PC-9 (cell line): ENCODE data around the gene C2orf68. TPM values are rescaled to one million over a fixed set of nuclear protein-coding genes. Genes with fewer than 3 reads are reported as not detected.

Experiments
- BruUV-seq: library from RNA; stranded (reverse); fragments of 400-500 nt; replicated peaks from 2 replicates; lab custom pipeline; 2021; lab: Mats Ljungman, UMichigan
- CTCF ChIA-PET: fragments of 300-600 bp; sonication (Branson Sonifier 250); formaldehyde crosslinking; loops from one replicate; lab custom pipeline; 2022; ENCODE audit warnings: antibody characterized with exemption; lab: Charles Lee
- POLR2A ChIA-PET: fragments of 300-600 bp; sonication (Branson Sonifier 250); formaldehyde crosslinking; loops from one replicate; lab custom pipeline; 2022; ENCODE audit warnings: antibody characterized with exemption; ENCODE audit not compliant: unreplicated experiment; lab: Charles Lee
- DNase-seq, 2 experiments: peaks; one replicate each; pipeline versions ENCODE4 v3.0.0 to v3.0.0-alpha.2; 2015 to 2022; ENCODE audit warnings: mixed read lengths in 1 of 2
- H2AFZ ChIP-seq: fragments of 200-600 bp; sonication (generic); 2 replicates; pipeline ENCODE4 v1.8.1; 2017; ENCODE audit warnings: antibody characterized with exemption
- H3F3A ChIP-seq: fragments of 200-600 bp; sonication (generic); 2 replicates; pipeline ENCODE4 v1.8.1; 2017; ENCODE audit warnings: antibody characterized with exemption, mild to moderate bottlenecking, low read depth; ENCODE audit not compliant: insufficient read depth
- H3K27ac ChIP-seq: fragments of 200-600 bp; sonication (generic); 2 replicates; pipeline ENCODE4 v1.6.1; 2016; ENCODE audit warnings: mixed run types
- H3K27me3 ChIP-seq: fragments of 200-600 bp; sonication (generic); 2 replicates; pipeline ENCODE4 v1.6.1; 2016; ENCODE audit warnings: low read depth, mixed run types; ENCODE audit not compliant: insufficient read depth
- H3K36me3 ChIP-seq: fragments of 200-600 bp; sonication (generic); 2 replicates; pipeline ENCODE4 v1.6.1; 2016; ENCODE audit warnings: low read depth, mixed run types
- H3K4me1 ChIP-seq: fragments of 200-600 bp; sonication (generic); replicated peaks from 2 replicates; pipeline ENCODE4 v1.6.1; 2016; ENCODE audit warnings: mixed run types; ENCODE audit not compliant: insufficient read depth
- H3K4me2 ChIP-seq: fragments of 200-600 bp; sonication (generic); 2 replicates; pipeline ENCODE4 v1.6.1; 2017; ENCODE audit warnings: mixed run types
- H3K4me3 ChIP-seq: fragments of 200-600 bp; sonication (generic); 2 replicates; pipeline ENCODE4 v1.6.1; 2016; ENCODE audit warnings: mixed run types
- H3K79me2 ChIP-seq: fragments of 200-600 bp; sonication (generic); 2 replicates; pipeline ENCODE4 v1.6.1; 2017; ENCODE audit warnings: low read depth, mixed run types
- H3K9me2 ChIP-seq: fragments of 200-600 bp; sonication (generic); 2 replicates; pipeline ENCODE4 v1.8.1; 2017; ENCODE audit warnings: mild to moderate bottlenecking; ENCODE audit not compliant: insufficient read depth
- H3K9me3 ChIP-seq: fragments of 200-600 bp; sonication (generic); 2 replicates; pipeline ENCODE4 v1.8.1; 2016; ENCODE audit warnings: low read depth; ENCODE audit not compliant: insufficient read depth
- H4K20me1 ChIP-seq: fragments of 200-600 bp; sonication (generic); 2 replicates; pipeline ENCODE4 v1.8.1; 2017; ENCODE audit not compliant: insufficient read depth
- CTCF ChIP-seq: fragments of 200-600 bp; sonication (generic); conservative IDR thresholded peaks from 2 replicates; pipeline ENCODE4 v1.6.1; 2017; ENCODE audit warnings: mixed run types, antibody characterized with exemption, mild to moderate bottlenecking, moderate library complexity
- EZH2 ChIP-seq: fragments of 200-600 bp; sonication (generic); IDR thresholded peaks from 2 replicates; pipeline ENCODE4 v1.8.0; 2017; ENCODE audit warnings: antibody characterized with exemption, low read depth
- intact Hi-C: fragments of 100-400 bp; cut with micrococcal nuclease; formaldehyde crosslinking; loops from one replicate; pipeline ENCODE4 v1.10.0; 2022; ENCODE audit not compliant: unreplicated experiment
- total RNA-seq: library from RNA; stranded (reverse); gene quantifications from 2 replicates; pipeline ENCODE4 v1.2.3, GENCODE V29; 2021

Gene C2orf68
- total RNA-seq, 1 experiment from 2014 or later = 48.6 TPM

GRCh38 chr2:85584354-85584856 is 27.5 kb downstream of the C2orf68 start, which contains the start of gene VAMP5:
Gene VAMP5, plus strand, starts transcription at chr2:85584431. Its CDS starts 60 bp downstream, at chr2:85584491.
- Histone ChIP-seq H2AFZ (no peak within 1 kb of the TSS), H3K4me2 (peak within 1 kb of the TSS; percentile 45), H3K79me2 (peaks cover 10% of the 10 kb centered on the region), H3K4me1 (peaks cover 22% of the 10 kb centered on the region), H3K4me3 (no peak within 1 kb of the TSS), H3F3A (peaks cover 23% of the 10 kb centered on the region), H3K27ac (peak within 1 kb of the TSS; percentile 60), H3K27me3 (no peaks in the 10 kb centered on the region), H4K20me1 (no peaks in the 10 kb centered on the region), H3K9me2 (no peaks in the 10 kb centered on the region), H3K36me3 (0 out of 2 replicates have a peak, but pooled peaks cover 7% of the 10 kb centered on the region), H3K9me3 (no peaks in the 10 kb centered on the region)
- no TSS peak for BruUV-seq
- intact Hi-C loops = no loop called here
- POLR2A ChIA-PET = no interaction called here
- CTCF ChIA-PET = interaction anchor here (0.6 kb wide), 1 partner anchor 21 kb away, joined by 3 read pairs; no protein-coding TSS in a partner anchor
- TF ChIP-seq EZH2 = no peak
- TF ChIP-seq CTCF = no peak
- DNase-seq = no peak

GRCh38 chr2:85583667-85584353 is 28.1 kb downstream of the C2orf68 start:
- ChIA-PET CTCF (no interaction called here), POLR2A (no interaction called here)
- Histone ChIP-seq H3K79me2 (peaks cover 16% of the 10 kb centered on the region), H3K4me3 (no peak overlapping the region), H4K20me1 (no peaks in the 10 kb centered on the region), H3K9me3 (no peaks in the 10 kb centered on the region), H2AFZ (no peak overlapping the region), H3K4me2 (no peak overlapping the region), H3K27ac (no peak overlapping the region), H3F3A (peaks cover 23% of the 10 kb centered on the region), H3K4me1 (peaks cover 28% of the 10 kb centered on the region), H3K27me3 (no peaks in the 10 kb centered on the region), H3K36me3 (0 out of 2 replicates have a peak, but pooled peaks cover 7% of the 10 kb centered on the region), H3K9me2 (no peaks in the 10 kb centered on the region)
- TF ChIP-seq EZH2 (no peak), CTCF (no peak)
- intact Hi-C loops = no loop called here
- no TSS peak for BruUV-seq
- no peak for DNase-seq

GRCh38 chr2:85582492-85582891 is 29.4 kb downstream of the C2orf68 start:
- ChIA-PET CTCF (no interaction called here), POLR2A (no interaction called here)
- Histone ChIP-seq H3F3A (peaks cover 36% of the 10 kb centered on the region), H3K9me2 (no peaks in the 10 kb centered on the region), H3K4me3 (no peak overlapping the region), H3K4me1 (peaks cover 36% of the 10 kb centered on the region), H4K20me1 (no peaks in the 10 kb centered on the region), H3K79me2 (peaks cover 26% of the 10 kb centered on the region), H3K27ac (no peak overlapping the region), H3K36me3 (0 out of 2 replicates have a peak, but pooled peaks cover 7% of the 10 kb centered on the region), H3K4me2 (no peak overlapping the region), H3K27me3 (no peaks in the 10 kb centered on the region), H3K9me3 (no peaks in the 10 kb centered on the region), H2AFZ (no peak overlapping the region)
- intact Hi-C loops = no loop called here
- no peak for DNase-seq
- TF ChIP-seq CTCF (no peak), EZH2 (no peak)
- no TSS peak for BruUV-seq
